Measurements from ENCODE around the gene NACC2.

GRCh38 chr9:136080716-136081112, 14.4 kb downstream of the NACC2 start:
- no peak for TF ChIP-seq REST (IDR thresholded peaks at IDR 0.05; ENCODE audit: insufficient read depth in 1 of 2, low read depth in 2 of 2, low read length in 1 of 2)
- TF ChIP-seq, protein P1, sequence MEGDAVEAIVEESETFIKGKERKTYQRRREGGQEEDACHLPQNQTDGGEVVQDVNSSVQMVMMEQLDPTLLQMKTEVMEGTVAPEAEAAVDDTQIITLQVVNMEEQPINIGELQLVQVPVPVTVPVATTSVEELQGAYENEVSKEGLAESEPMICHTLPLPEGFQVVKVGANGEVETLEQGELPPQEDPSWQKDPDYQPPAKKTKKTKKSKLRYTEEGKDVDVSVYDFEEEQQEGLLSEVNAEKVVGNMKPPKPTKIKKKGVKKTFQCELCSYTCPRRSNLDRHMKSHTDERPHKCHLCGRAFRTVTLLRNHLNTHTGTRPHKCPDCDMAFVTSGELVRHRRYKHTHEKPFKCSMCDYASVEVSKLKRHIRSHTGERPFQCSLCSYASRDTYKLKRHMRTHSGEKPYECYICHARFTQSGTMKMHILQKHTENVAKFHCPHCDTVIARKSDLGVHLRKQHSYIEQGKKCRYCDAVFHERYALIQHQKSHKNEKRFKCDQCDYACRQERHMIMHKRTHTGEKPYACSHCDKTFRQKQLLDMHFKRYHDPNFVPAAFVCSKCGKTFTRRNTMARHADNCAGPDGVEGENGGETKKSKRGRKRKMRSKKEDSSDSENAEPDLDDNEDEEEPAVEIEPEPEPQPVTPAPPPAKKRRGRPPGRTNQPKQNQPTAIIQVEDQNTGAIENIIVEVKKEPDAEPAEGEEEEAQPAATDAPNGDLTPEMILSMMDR (IDR thresholded peaks at IDR 0.05) = no peak
